Ishikawa (cell line): ENCODE data around the gene SMCO4.

Experiments used
- EP300 ChIP-seq: IDR thresholded peaks from 2 replicates; pipeline ENCODE4 v1.6.1; 2012; ENCODE audit warnings: borderline replicate concordance
- FOXM1 ChIP-seq: IDR thresholded peaks from 2 replicates; pipeline ENCODE4 v1.6.1; 2012; ENCODE audit warnings: low read depth, borderline replicate concordance
- TCF12 ChIP-seq: IDR thresholded peaks from 2 replicates; pipeline ENCODE4 v1.6.1; 2012; ENCODE audit warnings: low read depth

DNA sequence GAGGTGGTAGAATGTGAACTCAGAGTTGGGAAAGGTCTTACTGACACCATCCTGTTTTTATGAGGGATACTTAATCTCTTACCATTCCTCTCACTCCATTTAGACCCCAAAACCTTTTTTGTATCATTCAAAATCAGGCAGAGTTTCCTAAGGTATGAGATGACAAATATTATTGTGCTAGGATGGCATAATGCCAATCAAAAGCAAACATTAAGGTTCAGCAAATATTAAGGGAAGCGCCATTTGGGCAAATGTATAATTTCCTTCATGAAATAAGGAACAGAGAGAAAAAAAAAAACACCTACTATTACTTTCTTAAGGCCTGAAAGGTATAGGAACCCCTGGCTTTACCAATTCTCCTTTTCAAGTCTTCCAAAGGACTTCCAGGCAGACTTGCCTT is 62.4 kb downstream of the SMCO4 start:
- TF ChIP-seq FOXM1: no peak
- no peak for TF ChIP-seq EP300
- no peak for TF ChIP-seq TCF12
